Activated CD8-positive, alpha-beta memory T cell treated with anti-CD3 and anti-CD28 coated beads, Interleukin-2, amount 10 ng/mL, durations not matched to agents 7 days and 5 days (primary cell): Measurements from ENCODE around the gene INAFM1. TPM values are rescaled to one million over a fixed set of nuclear protein-coding genes. Genes with fewer than 3 reads are reported as not detected.

Source experiments
- microRNA-seq: library from miRNA; unstranded; fragments of <30 nt; microRNA quantifications from one replicate; pipeline ENCODE4 v1.2.0, GENCODE V29; 2022
- total RNA-seq, 2 experiments: library from RNA; stranded (reverse); gene quantifications; one replicate each; pipeline ENCODE4 v1.2.3, GENCODE V29; 2021

Gene INAFM1
- total RNA-seq, 2 experiments from 2014 or later = 7.6 to 14.5 TPM

Small RNA genes lying within 50 kb of the gene (microRNA-seq; reads per million reads assigned to microRNA genes)
- gene MIR3190 (not detected), gene MIR3191 (not detected)

Other genes with a start within 250 kb of the INAFM1 start
- 10 to 100 TPM; 77.5 to 87.8 TPM for gene TMEM160, start 226.3 kb upstream of the INAFM1 start, total RNA-seq
- 100 to 1,000 TPM in 1 of 2 experiments, 10 to 100 TPM in 1; 98.9 to 114 TPM for gene ZC3H4, start 161.1 kb upstream of the INAFM1 start, total RNA-seq
- 100 to 1,000 TPM; 153 to 171 TPM for gene SAE1, start 144.1 kb upstream of the INAFM1 start, total RNA-seq
- gene BBC3, start 43.7 kb upstream of the INAFM1 start, total RNA-seq = 10 to 100 TPM; 14.0 to 16.7 TPM
- 10 to 100 TPM; 24.8 to 27.6 TPM for gene CCDC9, start 18.4 kb upstream of the INAFM1 start, total RNA-seq
- 1 to 10 TPM in 1 of 2 experiments, not detected in 1; 1.4 TPM for gene C5AR1, start 35.0 kb downstream of the INAFM1 start, total RNA-seq
- gene C5AR2, start 57.3 kb downstream of the INAFM1 start, total RNA-seq = under 1 TPM; 0.07 to 0.29 TPM
- gene DHX34, start 74.4 kb downstream of the INAFM1 start, total RNA-seq = 10 to 100 TPM; 11.7 to 14.3 TPM
- not detected for gene MEIS3, start 144.6 kb downstream of the INAFM1 start, total RNA-seq
- gene SLC8A2, start 197.0 kb downstream of the INAFM1 start, total RNA-seq = under 1 TPM; 0.14 to 0.32 TPM
- 10 to 100 TPM; 11.0 to 13.3 TPM for gene KPTN, start 209.3 kb downstream of the INAFM1 start, total RNA-seq
- gene NAPA, start 240.2 kb downstream of the INAFM1 start, total RNA-seq = 100 to 1,000 TPM; 102 to 124 TPM